ENCODE measurements around the gene PCDHGA7.
"Not testable (repeated sequence)": the region's sequence is repeated elsewhere in the genome, so short reads cannot be mapped to it uniquely, and the experiment has no call there.

The PCDHGA7 gene

GRCh38 chr5:141402553-141403243 lies 20.2 kb downstream of the PCDHGA7 start, which contains the start of gene PCDHGA9:
Gene PCDHGA9, plus strand, starts transcription at chr5:141402778. Its CDS starts 175 bp downstream, at chr5:141402953.
- DNase-seq: no peak

- no peak for DNase-seq
These were observed 20.8 kb downstream of the PCDHGA7 start for GRCh38 chr5:141403387-141403786.

GRCh38 chr5:141407790-141408505 lies 25.4 kb downstream of the PCDHGA7 start, which contains the start of gene PCDHGB6:
Gene PCDHGB6, plus strand, starts transcription at chr5:141408021. Its CDS starts 182 bp downstream, at chr5:141408203.
- DNase-seq: not testable (repeated sequence)

- no peak for DNase-seq
These were observed 27.2 kb downstream of the PCDHGA7 start for GRCh38 chr5:141409598-141410306.

GRCh38 chr5:141411575-141411974 lies 29.0 kb downstream of the PCDHGA7 start:
- DNase-seq: no peak

- no peak for DNase-seq
These were observed 30.5 kb downstream of the PCDHGA7 start, which contains the start of gene PCDHGA10 for GRCh38 chr5:141412854-141413539. Gene PCDHGA10, plus strand, starts transcription at chr5:141412987. Its CDS starts 189 bp downstream, at chr5:141413176.

GRCh38 chr5:141413540-141414069 lies 31.1 kb downstream of the PCDHGA7 start:
- no peak for DNase-seq

- not testable (repeated sequence) for DNase-seq
These were observed 32.2 kb downstream of the PCDHGA7 start for GRCh38 chr5:141414548-141415274.

- DNase-seq: not testable (repeated sequence)
These were observed 32.7 kb downstream of the PCDHGA7 start for GRCh38 chr5:141415275-141415618.

GRCh38 chr5:141417494-141418172 lies 35.1 kb downstream of the PCDHGA7 start, which contains the start of gene PCDHGB7:
Gene PCDHGB7, plus strand, starts transcription at chr5:141417677. Its CDS starts 183 bp downstream, at chr5:141417860.
- DNase-seq: not testable (repeated sequence)

GRCh38 chr5:141419074-141419880 lies 36.7 kb downstream of the PCDHGA7 start:
- DNase-seq: no peak

GRCh38 chr5:141420855-141421488 lies 38.4 kb downstream of the PCDHGA7 start, which contains the start of gene PCDHGA11:
Gene PCDHGA11, plus strand, starts transcription at chr5:141421051. Its CDS starts 177 bp downstream, at chr5:141421228.
- DNase-seq: no peak

- no peak for DNase-seq
These were observed 38.9 kb downstream of the PCDHGA7 start for GRCh38 chr5:141421489-141421855.

- no peak for DNase-seq
These were observed 40.3 kb downstream of the PCDHGA7 start for GRCh38 chr5:141422742-141423291.

- DNase-seq: no peak
These were observed 45.4 kb downstream of the PCDHGA7 start for GRCh38 chr5:141427783-141428426.

GRCh38 chr5:141430332-141431113 lies 48.0 kb downstream of the PCDHGA7 start, which contains the start of gene PCDHGA12:
Gene PCDHGA12, plus strand, starts transcription at chr5:141430507. Its CDS starts 253 bp downstream, at chr5:141430760.
- no peak for DNase-seq

GRCh38 chr5:141431286-141431685 lies 48.7 kb downstream of the PCDHGA7 start:
- no peak for DNase-seq

GRCh38 chr5:141432308-141432707 lies 49.8 kb downstream of the PCDHGA7 start:
- DNase-seq: not testable (repeated sequence)
